Measurements from ENCODE around the gene FBXL16.

FBXL16 gene

GRCh38 chr16:703406-703805 is 2.2 kb downstream of the FBXL16 start:
- H3K27me3 ChIP-seq (ENCODE audit: insufficient read depth, low read length, poor library complexity, severe bottlenecking) = no peaks in the 10 kb centered on the region
- H3K9me2 ChIP-seq (replicated peaks; ENCODE audit: low read depth, low read length) = no peaks in the 10 kb centered on the region

GRCh38 chr16:702341-702740 is 3.3 kb downstream of the FBXL16 start:
- Histone ChIP-seq H3K9ac (ENCODE audit: low read depth, low read length, poor library complexity, severe bottlenecking) (no peak overlapping the region), H3K36me3 (ENCODE audit: insufficient read depth, low read length) (no peaks in the 10 kb centered on the region), H3K9me3 (ENCODE audit: insufficient read depth, low read depth, low read length) (no peaks in the 10 kb centered on the region), H3K79me2 (ENCODE audit: insufficient read depth, low read length) (no peaks in the 10 kb centered on the region), H2AFZ (ENCODE audit: low read length) (no peak overlapping the region), H3F3A (ENCODE audit: low read depth) (no peaks in the 10 kb centered on the region), H3K4me1 (ENCODE audit: insufficient read depth, low read length, poor library complexity, severe bottlenecking) (no peaks in the 10 kb centered on the region), H3K4me2 (ENCODE audit: low read depth, low read length, poor library complexity, severe bottlenecking) (no peak overlapping the region), H3K9me2 (replicated peaks; ENCODE audit: low read depth, low read length) (no peaks in the 10 kb centered on the region), H3K27me3 (ENCODE audit: insufficient read depth, low read length, poor library complexity, severe bottlenecking) (no peaks in the 10 kb centered on the region), H4K20me1 (ENCODE audit: insufficient read depth, low read length, poor library complexity, severe bottlenecking) (no peaks in the 10 kb centered on the region), H3K4me3 (ENCODE audit: low read length, poor library complexity, severe bottlenecking) (no peak overlapping the region)
- TF ChIP-seq, protein P1, sequence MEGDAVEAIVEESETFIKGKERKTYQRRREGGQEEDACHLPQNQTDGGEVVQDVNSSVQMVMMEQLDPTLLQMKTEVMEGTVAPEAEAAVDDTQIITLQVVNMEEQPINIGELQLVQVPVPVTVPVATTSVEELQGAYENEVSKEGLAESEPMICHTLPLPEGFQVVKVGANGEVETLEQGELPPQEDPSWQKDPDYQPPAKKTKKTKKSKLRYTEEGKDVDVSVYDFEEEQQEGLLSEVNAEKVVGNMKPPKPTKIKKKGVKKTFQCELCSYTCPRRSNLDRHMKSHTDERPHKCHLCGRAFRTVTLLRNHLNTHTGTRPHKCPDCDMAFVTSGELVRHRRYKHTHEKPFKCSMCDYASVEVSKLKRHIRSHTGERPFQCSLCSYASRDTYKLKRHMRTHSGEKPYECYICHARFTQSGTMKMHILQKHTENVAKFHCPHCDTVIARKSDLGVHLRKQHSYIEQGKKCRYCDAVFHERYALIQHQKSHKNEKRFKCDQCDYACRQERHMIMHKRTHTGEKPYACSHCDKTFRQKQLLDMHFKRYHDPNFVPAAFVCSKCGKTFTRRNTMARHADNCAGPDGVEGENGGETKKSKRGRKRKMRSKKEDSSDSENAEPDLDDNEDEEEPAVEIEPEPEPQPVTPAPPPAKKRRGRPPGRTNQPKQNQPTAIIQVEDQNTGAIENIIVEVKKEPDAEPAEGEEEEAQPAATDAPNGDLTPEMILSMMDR (conservative IDR thresholded peaks at IDR 0.05; ENCODE audit: low read length) = no peak
- no peak for TF ChIP-seq EZH2phosphoT487 (IDR thresholded peaks at IDR 0.05; ENCODE audit: borderline replicate concordance)

More at GRCh38 chr16:703406-703805, 2.2 kb downstream of the FBXL16 start:
- no peak for TF ChIP-seq EZH2phosphoT487 (IDR thresholded peaks at IDR 0.05; ENCODE audit: borderline replicate concordance)
- TF ChIP-seq, protein P1 (conservative IDR thresholded peaks at IDR 0.05; ENCODE audit: low read length) = no peak
- Histone ChIP-seq H3K79me2 (ENCODE audit: insufficient read depth, low read length) (no peaks in the 10 kb centered on the region), H2AFZ (ENCODE audit: low read length) (no peak overlapping the region), H3K4me2 (ENCODE audit: low read depth, low read length, poor library complexity, severe bottlenecking) (no peak overlapping the region), H3F3A (ENCODE audit: low read depth) (no peaks in the 10 kb centered on the region), H3K36me3 (ENCODE audit: insufficient read depth, low read length) (no peaks in the 10 kb centered on the region), H3K9ac (ENCODE audit: low read depth, low read length, poor library complexity, severe bottlenecking) (no peak overlapping the region), H3K4me3 (ENCODE audit: low read length, poor library complexity, severe bottlenecking) (no peak overlapping the region), H4K20me1 (ENCODE audit: insufficient read depth, low read length, poor library complexity, severe bottlenecking) (no peaks in the 10 kb centered on the region), H3K9me3 (ENCODE audit: insufficient read depth, low read depth, low read length) (no peaks in the 10 kb centered on the region), H3K4me1 (ENCODE audit: insufficient read depth, low read length, poor library complexity, severe bottlenecking) (no peaks in the 10 kb centered on the region)

DNA sequence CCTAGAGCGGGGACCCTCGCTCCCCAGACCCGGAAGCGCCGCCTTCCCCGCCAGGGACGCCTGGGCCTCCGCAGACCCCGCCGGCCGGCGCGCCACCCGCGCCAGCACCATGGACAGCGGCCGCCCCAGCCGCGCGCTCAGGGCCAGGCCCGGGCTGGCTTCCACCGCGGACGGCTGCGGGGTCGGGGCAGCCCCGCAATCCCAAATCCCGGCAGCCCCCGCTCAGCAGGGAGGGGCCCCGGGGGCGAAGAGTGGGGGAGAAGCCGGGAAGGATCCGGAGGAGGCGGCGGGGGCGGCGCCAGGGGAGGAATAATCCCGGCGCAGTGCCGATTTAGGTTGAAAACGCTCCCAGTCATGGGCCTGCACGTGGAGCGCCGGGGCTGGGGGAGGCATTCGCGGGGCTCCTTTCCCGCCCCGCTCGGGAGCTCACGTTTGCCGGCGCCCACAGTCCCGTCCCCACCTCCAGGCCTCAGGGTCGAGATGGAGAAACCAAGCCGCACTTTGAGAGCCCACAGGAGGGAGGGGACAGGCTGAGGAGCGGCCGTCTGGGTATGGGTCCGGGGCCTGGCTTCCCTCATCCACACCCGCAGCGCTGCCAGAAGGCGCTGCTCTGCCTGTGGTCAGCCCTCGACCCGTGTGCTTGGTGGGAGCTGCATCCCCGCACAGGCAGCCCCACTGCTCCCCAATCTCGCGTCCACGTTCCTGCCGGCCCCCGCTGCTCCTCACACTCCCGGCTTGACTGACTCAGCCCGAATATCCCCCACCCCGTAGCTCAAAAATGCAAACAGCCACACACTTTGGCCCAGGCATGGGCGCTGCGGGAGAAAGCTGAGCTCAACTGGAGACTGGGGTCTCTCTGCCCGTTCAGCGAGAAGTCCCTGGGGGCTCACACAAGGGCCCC is 4.7 kb downstream of the FBXL16 start:
- no peak overlapping the region for H2AFZ ChIP-seq (ENCODE audit: low read length)
- H3K27me3 ChIP-seq (ENCODE audit: insufficient read depth, low read length, poor library complexity, severe bottlenecking) = no peaks in the 10 kb centered on the region
- H3K79me2 ChIP-seq (ENCODE audit: insufficient read depth, low read length) = no peaks in the 10 kb centered on the region
- H3K9ac ChIP-seq (ENCODE audit: low read depth, low read length, poor library complexity, severe bottlenecking) = no peak overlapping the region
- no peak for TF ChIP-seq EZH2phosphoT487 (IDR thresholded peaks at IDR 0.05; ENCODE audit: borderline replicate concordance)
- H3K4me1 ChIP-seq (ENCODE audit: insufficient read depth, low read length, poor library complexity, severe bottlenecking) = no peaks in the 10 kb centered on the region
- H3F3A ChIP-seq (ENCODE audit: low read depth) = no peaks in the 10 kb centered on the region
- H4K20me1 ChIP-seq (ENCODE audit: insufficient read depth, low read length, poor library complexity, severe bottlenecking) = no peaks in the 10 kb centered on the region
- H3K4me2 ChIP-seq (ENCODE audit: low read depth, low read length, poor library complexity, severe bottlenecking) = no peak overlapping the region
- H3K9me2 ChIP-seq (replicated peaks; ENCODE audit: low read depth, low read length) = no peaks in the 10 kb centered on the region
- H3K36me3 ChIP-seq (ENCODE audit: insufficient read depth, low read length) = no peaks in the 10 kb centered on the region
- H3K9me3 ChIP-seq (ENCODE audit: insufficient read depth, low read depth, low read length) = no peaks in the 10 kb centered on the region
- no peak overlapping the region for H3K4me3 ChIP-seq (ENCODE audit: low read length, poor library complexity, severe bottlenecking)

Data from Loucy (cell line).